Panc1 (cell line): ENCODE measurements around the gene NKX6-2. TPM values are rescaled to one million over a fixed set of nuclear protein-coding genes. Genes with fewer than 3 reads are reported as not detected.

Experiments used
- ATAC-seq: fragments of 200-7000 bp; cut with Tn5 transposase; 2 replicates; pipeline ENCODE4 v1.9.1; 2020; ENCODE audit warnings: mild to moderate bottlenecking, moderate library complexity
- BruUV-seq: library from RNA; stranded (reverse); fragments of 400-500 nt; replicated peaks from 2 replicates; lab custom pipeline; 2021; lab: Mats Ljungman, UMichigan
- CTCF ChIA-PET: fragments of 300-600 bp; sonication (Branson Sonifier 250); formaldehyde crosslinking; loops from one replicate; lab custom pipeline; 2022; ENCODE audit warnings: antibody characterized with exemption; lab: Charles Lee
- POLR2A ChIA-PET: fragments of 300-600 bp; sonication (Branson Sonifier 250); formaldehyde crosslinking; loops from one replicate; lab custom pipeline; 2022; ENCODE audit warnings: antibody characterized with exemption; lab: Charles Lee
- DNase-seq: peaks from one replicate; pipeline ENCODE4 v3.0.0-alpha.2; 2010; ENCODE audit warnings: low read depth, low spot score
- H3K27ac ChIP-seq: 2 replicates; pipeline ENCODE4 v1.5.1; 2011; ENCODE audit warnings: mild to moderate bottlenecking, low read length, inconsistent platforms
- H3K27me3 ChIP-seq: fragments of 200-500 bp; sonication (Bioruptor generic); 2 replicates; pipeline ENCODE4 v1.6.0; 2014; ENCODE audit warnings: low read length, inconsistent platforms; ENCODE audit not compliant: control insufficient read depth, insufficient read depth
- H3K36me3 ChIP-seq: fragments of 200-500 bp; sonication (Bioruptor generic); 2 replicates; pipeline ENCODE4 v1.5.1; 2014; ENCODE audit warnings: inconsistent platforms, mild to moderate bottlenecking, low read length, moderate library complexity; ENCODE audit not compliant: control insufficient read depth, insufficient read depth
- H3K4me1 ChIP-seq: 2 replicates; pipeline ENCODE4 v1.5.1; 2011; ENCODE audit warnings: inconsistent platforms, mild to moderate bottlenecking, low read length, moderate library complexity; ENCODE audit not compliant: control insufficient read depth, insufficient read depth
- H3K4me3 ChIP-seq, 2 experiments: 2 replicates each; pipeline ENCODE4 v1.5.1; 2011 to 2012; ENCODE audit warnings: low read depth in 2 of 2, low read length in 2 of 2, mild to moderate bottlenecking in 2 of 2, inconsistent platforms in 1 of 2, moderate library complexity in 1 of 2
- H3K9me3 ChIP-seq: fragments of 200-500 bp; sonication (Bioruptor generic); 2 replicates; pipeline ENCODE4 v1.5.1; 2014; ENCODE audit warnings: low read depth, mild to moderate bottlenecking, inconsistent platforms, low read length, moderate library complexity; ENCODE audit not compliant: control insufficient read depth, insufficient read depth
- POLR2AphosphoS5 ChIP-seq: IDR thresholded peaks from 2 replicates; pipeline ENCODE4 v1.6.1; 2012; ENCODE audit warnings: mild to moderate bottlenecking, low read depth, low read length, moderate library complexity
- SIN3A ChIP-seq: IDR thresholded peaks from 2 replicates; pipeline ENCODE4 v1.6.1; 2012; ENCODE audit warnings: low read depth, mild to moderate bottlenecking, low read length, moderate library complexity, borderline replicate concordance; ENCODE audit not compliant: insufficient read depth
- TCF7L2 ChIP-seq: IDR thresholded peaks from 2 replicates; pipeline ENCODE4 v1.6.1; 2011; ENCODE audit warnings: mild to moderate bottlenecking, low read depth, low read length, inconsistent platforms
- in situ Hi-C: cut with HindIII; loops from 2 replicates; pipeline ENCODE4 v1.10.0; 2016; ENCODE audit warnings: low sequenced_read_pairs, low pct_unique_long_range_greater_than_20kb
- intact Hi-C: fragments of 100-400 bp; cut with micrococcal nuclease; formaldehyde crosslinking; loops from one replicate; pipeline ENCODE4 v1.10.0; 2022; ENCODE audit not compliant: unreplicated experiment
- total RNA-seq: library from RNA; stranded (reverse); gene quantifications from one replicate; pipeline ENCODE4 v1.2.1, GENCODE V29; 2021; ENCODE audit not compliant: unreplicated experiment
- TF ChIP-seq, protein P1 (sequence below), 2 experiments: IDR thresholded peaks; 2 replicates each; pipeline ENCODE4 v1.6.1; 2011 to 2012; ENCODE audit warnings: low read depth in 2 of 2, control low read depth in 1 of 2, low read length in 1 of 2, mild to moderate bottlenecking in 1 of 2, moderate library complexity in 1 of 2; ENCODE audit not compliant: insufficient read depth in 1 of 2
- TF ChIP-seq, protein P2 (sequence below): fragments of 450-650 bp; IDR thresholded peaks from 2 replicates; pipeline ENCODE4 v1.5.1; 2017; ENCODE audit warnings: mild to moderate bottlenecking

Gene NKX6-2
- total RNA-seq, 1 experiment from 2014 or later: 1.6 TPM

DNA sequence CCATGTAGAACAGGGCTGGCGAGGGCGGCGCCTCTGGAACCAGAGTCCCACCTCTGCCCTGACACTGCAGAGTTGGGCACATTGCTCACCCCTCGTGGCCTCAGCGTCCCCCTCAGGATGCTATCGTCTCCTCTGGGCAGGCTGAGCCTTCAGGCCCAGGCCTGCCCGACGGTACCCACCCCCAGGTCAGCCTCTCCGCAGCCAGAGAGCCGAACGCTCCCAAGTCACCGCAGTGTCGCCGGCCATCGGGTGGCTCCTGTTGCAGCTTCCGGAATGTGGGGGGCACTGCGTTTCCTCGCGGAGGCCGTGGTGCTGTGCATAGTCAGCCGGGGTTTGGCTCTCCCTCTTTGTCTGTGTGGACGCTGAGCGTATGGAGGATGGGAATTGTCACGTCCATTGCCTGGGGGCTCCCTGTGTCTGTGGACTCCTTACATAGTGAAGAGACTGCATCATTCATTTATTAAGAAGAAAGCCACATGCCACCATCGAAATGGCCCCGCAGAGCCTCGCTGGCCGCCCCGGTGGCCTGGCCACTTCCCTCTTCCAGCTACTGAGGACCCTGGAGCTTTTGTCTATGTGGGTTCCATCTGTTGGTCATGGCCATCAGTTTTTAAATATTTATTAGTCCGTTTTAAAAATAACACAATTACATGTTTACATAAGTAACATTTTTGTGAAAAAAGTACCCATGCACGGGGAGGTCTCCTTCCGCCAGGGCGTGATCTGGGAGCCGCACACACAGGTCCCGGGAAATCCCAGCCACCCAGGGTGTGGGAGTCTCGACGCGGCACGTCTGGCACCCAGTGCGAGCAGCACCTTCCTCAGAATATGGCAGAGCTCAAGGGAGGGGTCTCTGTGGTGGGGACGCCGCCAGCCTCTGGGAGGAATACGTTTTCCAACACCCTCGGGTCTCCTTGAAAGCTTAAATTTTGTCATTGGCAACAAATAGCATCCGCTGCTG is 15.6 kb downstream of the NKX6-2 start:
- no peaks in the 10 kb centered on the region for H3K9me3 ChIP-seq
- ChIA-PET POLR2A (no interaction called here), CTCF (no interaction called here)
- TF ChIP-seq POLR2AphosphoS5: no peak
- DNase-seq (no peak), ATAC-seq (no peak)
- H3K4me1 ChIP-seq: peaks cover 9% of the 10 kb centered on the region
- BruUV-seq: no TSS peak
- in situ Hi-C loops: no loop called here
- no peak overlapping the region for H3K4me3 ChIP-seq
- no peaks in the 10 kb centered on the region for H3K36me3 ChIP-seq
- intact Hi-C loops: no loop called here
- H3K27ac ChIP-seq: no peak overlapping the region
- no peaks in the 10 kb centered on the region for H3K27me3 ChIP-seq

DNA sequence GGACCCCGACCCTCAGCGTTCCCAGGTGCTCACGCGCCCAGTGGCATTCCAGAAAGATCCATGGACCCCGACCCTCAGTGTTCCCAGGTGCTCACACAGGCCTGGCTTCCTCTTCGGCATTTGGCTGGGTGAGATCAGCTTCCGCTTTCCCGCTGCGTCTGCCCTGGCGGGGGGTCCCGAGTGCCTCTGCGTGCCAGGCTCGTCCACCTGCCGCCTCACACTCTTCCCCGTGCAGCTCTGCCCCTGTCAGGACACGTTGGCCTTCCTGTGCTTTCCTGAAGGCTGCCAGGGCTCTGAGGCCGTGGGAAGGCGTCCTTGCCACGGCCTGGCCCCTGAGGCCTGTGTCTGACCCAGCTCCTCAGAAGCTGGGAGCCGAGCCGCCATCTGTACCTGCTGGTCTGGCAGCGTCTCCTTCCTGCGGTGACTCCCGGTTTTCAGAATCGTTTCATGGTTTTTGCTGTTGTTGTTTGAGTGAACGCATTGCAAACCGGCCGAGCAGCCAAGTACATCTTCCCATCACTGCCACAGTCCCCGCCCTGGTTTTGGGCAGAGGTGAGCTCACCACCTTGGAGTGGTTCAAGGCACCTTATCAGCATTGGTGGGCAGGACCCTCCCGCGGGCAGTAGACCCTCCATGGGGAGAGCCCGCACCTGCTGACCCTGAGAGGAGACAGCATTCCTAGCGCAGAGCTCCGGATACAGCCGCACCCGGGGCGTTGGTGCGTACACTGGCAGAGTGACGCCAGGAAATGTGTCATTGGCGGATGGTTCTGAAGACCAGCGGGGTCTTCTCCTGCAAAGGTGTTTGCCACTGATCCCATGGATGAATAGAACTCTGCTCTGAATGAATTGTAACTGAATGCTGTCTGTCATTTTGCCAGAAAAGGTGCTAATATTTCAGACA is 17.4 kb downstream of the NKX6-2 start:
- no peaks in the 10 kb centered on the region for H3K9me3 ChIP-seq
- H3K36me3 ChIP-seq: no peaks in the 10 kb centered on the region
- BruUV-seq: no TSS peak
- CTCF ChIA-PET: no interaction called here
- no peak for ATAC-seq
- H3K27ac ChIP-seq: no peak overlapping the region
- no peaks in the 10 kb centered on the region for H3K4me1 ChIP-seq
- H3K4me3 ChIP-seq: no peak overlapping the region
- in situ Hi-C loops: no loop called here
- POLR2A ChIA-PET: no interaction called here
- DNase-seq: no peak
- TF ChIP-seq, protein P1, sequence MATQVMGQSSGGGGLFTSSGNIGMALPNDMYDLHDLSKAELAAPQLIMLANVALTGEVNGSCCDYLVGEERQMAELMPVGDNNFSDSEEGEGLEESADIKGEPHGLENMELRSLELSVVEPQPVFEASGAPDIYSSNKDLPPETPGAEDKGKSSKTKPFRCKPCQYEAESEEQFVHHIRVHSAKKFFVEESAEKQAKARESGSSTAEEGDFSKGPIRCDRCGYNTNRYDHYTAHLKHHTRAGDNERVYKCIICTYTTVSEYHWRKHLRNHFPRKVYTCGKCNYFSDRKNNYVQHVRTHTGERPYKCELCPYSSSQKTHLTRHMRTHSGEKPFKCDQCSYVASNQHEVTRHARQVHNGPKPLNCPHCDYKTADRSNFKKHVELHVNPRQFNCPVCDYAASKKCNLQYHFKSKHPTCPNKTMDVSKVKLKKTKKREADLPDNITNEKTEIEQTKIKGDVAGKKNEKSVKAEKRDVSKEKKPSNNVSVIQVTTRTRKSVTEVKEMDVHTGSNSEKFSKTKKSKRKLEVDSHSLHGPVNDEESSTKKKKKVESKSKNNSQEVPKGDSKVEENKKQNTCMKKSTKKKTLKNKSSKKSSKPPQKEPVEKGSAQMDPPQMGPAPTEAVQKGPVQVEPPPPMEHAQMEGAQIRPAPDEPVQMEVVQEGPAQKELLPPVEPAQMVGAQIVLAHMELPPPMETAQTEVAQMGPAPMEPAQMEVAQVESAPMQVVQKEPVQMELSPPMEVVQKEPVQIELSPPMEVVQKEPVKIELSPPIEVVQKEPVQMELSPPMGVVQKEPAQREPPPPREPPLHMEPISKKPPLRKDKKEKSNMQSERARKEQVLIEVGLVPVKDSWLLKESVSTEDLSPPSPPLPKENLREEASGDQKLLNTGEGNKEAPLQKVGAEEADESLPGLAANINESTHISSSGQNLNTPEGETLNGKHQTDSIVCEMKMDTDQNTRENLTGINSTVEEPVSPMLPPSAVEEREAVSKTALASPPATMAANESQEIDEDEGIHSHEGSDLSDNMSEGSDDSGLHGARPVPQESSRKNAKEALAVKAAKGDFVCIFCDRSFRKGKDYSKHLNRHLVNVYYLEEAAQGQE (IDR thresholded peaks at IDR 0.05; ENCODE audit: insufficient read depth in 1 of 2, low read depth in 2 of 2, low read length in 1 of 2): no peak
- TF ChIP-seq SIN3A (no peak), TCF7L2 (no peak), POLR2AphosphoS5 (no peak)
- TF ChIP-seq, protein P2, sequence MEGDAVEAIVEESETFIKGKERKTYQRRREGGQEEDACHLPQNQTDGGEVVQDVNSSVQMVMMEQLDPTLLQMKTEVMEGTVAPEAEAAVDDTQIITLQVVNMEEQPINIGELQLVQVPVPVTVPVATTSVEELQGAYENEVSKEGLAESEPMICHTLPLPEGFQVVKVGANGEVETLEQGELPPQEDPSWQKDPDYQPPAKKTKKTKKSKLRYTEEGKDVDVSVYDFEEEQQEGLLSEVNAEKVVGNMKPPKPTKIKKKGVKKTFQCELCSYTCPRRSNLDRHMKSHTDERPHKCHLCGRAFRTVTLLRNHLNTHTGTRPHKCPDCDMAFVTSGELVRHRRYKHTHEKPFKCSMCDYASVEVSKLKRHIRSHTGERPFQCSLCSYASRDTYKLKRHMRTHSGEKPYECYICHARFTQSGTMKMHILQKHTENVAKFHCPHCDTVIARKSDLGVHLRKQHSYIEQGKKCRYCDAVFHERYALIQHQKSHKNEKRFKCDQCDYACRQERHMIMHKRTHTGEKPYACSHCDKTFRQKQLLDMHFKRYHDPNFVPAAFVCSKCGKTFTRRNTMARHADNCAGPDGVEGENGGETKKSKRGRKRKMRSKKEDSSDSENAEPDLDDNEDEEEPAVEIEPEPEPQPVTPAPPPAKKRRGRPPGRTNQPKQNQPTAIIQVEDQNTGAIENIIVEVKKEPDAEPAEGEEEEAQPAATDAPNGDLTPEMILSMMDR: no peak
- H3K27me3 ChIP-seq: no peaks in the 10 kb centered on the region
- intact Hi-C loops: no loop called here
